HG03439 (cell line): ENCODE data around the gene TKFC.
A peak's percentile ranks its signal among the peaks of the same experiment; 100 is the strongest.
"Not testable (repeated sequence)": the region's sequence is repeated elsewhere in the genome, so short reads cannot be mapped to it uniquely, and the experiment has no call there.

Experiments used
- ATAC-seq: cut with Tn5 transposase; IDR thresholded peaks from one replicate; pipeline ENCODE4 v1.9.1; 2021; ENCODE audit warnings: mild to moderate bottlenecking, moderate library complexity; ENCODE audit not compliant: unreplicated experiment

The TKFC gene

DNA sequence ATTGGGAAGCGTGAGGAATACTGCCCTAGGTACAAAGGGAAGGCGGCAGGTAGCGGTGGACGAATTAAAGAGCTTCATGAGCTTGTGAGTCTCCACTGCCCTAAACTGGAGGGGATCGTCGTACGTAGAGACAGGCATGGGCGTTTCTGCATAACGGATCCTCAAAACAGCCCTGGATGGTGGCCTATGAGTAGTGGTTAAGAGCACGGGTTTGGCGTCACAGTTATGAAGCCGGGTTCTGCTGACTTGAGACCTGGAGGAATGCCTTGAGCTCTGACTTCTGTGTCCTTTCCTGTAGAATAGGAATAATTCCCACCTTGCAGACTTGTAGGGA is 29.5 kb downstream of the TKFC start:
- ATAC-seq = peak; percentile 0

DNA sequence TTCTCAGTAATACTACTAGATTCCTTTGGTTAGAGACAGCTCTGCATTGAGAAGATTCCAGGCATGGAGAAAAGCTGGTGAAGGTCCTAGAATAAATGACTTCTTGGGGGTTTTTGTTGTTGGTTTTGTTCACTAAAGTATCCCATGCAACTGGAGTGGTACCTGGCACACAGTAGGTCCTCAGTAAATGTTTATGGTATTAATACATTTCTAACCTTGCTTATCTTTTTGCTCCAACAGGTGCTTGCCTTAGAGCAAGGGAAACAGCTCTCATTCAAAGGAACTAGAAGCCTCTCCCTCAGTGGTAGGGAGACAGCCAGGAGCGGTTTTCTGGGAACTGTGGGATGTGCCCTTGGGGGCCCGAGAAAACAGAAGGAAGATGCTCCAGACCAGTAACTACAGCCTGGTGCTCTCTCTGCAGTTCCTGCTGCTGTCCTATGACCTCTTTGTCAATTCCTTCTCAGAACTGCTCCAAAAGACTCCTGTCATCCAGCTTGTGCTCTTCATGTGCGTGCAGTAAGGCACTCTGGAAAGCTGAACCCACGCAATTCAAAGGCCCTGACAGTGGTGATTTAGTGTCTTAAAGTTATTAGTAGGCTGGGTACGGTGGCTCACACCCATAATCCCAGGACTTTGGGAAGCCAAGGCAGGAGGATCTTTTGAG is 31.1 kb downstream of the TKFC start:
- ATAC-seq = no peak

DNA sequence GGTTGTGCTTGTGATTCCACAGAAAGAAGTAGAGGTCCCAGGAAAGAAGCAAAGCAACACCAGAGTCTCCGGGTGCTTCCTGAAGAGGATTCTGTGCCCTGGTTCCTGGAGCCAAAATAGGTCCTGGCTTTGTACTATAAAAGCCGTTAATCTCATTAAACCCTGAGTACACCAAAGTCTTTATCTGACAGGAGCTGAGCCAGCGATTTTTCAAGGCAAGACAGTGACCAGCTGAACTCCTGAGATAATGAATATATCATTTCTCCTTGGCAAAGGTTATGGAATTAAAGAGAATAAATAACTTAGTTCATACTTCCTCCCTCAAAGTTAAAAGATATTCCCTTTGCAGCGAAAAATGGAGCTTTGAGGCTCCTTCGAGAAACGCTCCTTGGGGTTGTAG is 34.4 kb downstream of the TKFC start:
- no peak for ATAC-seq

DNA sequence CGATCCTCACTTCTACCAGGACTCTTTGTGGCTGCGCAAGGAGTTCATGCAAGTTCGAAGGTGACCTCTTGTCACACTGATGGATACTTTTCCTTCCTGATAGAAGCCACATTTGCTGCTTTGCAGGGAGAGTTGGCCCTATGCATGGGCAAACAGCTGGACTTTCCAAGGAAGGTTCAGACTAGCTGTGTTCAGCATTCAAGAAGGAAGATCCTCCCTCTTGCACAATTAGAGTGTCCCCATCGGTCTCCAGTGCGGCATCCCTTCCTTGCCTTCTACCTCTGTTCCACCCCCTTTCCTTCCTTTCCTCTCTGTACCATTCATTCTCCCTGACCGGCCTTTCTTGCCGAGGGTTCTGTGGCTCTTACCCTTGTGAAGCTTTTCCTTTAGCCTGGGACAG is 35.6 kb downstream of the TKFC start:
- ATAC-seq = no peak

DNA sequence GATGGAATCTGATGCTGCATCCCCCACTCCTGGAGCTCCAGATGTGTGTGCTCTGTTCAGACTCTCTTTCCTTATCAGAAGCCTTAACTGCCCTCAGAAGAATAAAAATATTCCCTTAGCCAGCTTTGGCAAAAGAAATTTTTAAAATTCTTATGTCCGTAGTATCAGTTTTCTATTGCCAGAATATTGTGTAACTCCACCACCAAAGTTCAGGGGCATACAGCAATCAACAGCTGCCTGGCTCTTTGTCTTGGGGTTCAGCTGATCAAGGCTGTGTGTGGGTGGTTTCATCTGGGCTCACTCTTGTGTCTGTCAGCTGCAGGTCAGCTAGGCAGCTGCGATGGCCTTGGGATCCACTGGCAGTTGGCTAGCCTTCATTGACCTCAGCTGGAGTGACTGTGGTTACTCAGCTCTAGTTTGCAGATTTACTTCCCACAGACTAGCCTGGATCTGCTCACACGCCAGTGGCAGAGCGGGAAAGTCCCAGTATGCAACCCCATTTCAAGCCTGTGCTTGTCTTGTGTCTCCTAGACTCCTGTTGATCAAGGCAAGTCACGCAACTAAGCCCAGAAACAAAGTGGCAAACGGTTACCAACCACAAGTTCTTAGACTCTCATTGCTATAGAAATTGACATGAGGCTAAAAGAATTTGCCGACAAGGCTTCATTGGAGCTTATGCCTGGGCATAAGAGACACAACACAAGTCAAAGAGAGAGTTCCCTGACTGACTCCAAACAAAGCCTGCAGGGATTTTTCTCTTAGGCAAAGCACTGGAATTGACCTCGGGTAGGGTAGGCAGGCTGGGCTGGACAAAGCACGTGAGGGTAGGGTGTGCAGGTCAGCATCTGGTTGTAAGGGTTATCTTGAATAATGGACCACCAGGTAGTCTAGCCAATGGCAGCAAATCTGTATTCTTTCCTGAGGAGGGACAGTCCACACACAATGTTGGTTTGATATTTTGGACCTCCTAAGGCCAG is 36.6 kb downstream of the TKFC start:
- ATAC-seq = no peak

DNA sequence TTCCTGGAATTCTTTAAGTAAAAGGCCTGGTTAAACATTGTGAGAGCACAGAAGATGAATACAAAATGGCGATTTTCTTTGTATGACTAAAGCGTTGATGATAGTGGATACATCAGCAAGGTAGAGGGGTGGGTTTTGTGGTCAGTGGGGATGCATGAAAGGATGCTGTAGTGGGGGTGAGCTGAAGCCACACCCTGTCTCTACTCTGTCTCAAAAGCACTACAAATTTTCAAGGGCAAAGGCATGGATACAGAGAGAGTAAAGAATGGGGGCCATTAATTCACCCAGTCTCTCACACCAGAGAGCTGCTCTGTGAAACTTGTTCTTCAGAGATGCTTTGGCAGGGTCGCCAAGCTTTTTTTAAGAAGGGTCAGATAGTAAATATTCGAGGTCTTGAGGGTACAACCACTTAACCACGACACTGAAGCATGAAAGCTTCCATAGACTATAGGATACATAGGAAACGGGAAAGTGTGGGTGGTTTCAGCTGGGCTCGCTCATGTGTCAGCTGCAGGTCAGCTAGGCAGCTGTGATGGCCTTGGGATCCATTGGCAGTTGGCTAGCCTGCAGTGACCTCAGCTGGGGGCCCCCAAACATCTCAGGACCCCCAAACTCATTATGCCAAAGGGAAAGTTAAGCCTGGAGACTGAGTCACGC is 37.4 kb downstream of the TKFC start:
- no peak for ATAC-seq

DNA sequence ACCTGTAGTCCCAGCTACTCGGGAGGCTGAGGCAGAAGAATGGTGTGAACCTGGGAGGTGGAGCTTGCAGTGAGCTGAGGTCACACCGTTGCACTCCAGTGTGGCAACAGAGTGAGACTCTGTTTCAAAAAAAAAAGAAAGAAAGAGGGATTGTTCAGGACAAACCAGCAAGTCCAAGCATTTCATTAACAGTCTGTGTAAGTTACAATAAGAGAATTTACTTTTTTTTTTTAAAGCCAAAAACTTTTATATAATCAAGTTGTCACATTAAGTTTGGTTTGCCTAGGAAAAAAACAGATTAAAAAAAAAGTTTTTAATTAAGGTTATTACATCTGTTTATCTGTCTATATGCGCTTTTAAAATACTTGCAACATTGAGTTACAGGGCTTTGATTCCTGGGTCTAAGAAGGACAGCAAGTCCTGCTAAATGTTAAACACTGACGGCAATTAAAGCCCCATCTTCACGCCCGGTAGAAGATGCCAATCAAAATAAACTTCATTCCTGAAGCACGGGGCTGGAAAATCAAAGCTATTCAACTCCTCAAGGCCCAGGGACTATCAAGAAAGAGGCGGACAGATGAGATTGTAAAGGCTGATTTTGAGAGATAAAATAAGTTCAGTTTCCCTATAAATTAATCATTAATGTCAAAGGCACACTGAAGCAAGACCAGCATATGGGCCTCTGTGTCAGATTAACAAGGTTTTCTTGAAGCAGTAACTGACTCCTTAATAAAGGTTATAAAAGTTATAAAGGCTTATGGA is 39.8 kb downstream of the TKFC start:
- no peak for ATAC-seq

DNA sequence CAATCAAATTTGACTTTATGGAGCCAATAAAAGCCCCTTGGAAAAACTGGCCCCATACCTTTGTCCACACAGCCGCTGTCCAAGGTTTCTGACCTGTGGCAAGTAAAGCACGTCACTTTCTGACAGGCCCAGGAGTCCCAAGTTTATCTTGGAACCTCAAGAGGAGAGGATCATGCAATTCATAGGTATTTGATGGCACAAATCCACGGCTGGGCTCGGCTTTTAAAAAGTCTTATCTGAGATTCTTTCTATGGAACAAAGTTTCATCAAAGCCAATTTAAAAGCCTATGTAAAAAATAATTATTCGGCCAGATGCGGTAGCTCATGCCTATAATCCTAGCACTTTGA is 42.7 kb downstream of the TKFC start:
- ATAC-seq = no peak

DNA sequence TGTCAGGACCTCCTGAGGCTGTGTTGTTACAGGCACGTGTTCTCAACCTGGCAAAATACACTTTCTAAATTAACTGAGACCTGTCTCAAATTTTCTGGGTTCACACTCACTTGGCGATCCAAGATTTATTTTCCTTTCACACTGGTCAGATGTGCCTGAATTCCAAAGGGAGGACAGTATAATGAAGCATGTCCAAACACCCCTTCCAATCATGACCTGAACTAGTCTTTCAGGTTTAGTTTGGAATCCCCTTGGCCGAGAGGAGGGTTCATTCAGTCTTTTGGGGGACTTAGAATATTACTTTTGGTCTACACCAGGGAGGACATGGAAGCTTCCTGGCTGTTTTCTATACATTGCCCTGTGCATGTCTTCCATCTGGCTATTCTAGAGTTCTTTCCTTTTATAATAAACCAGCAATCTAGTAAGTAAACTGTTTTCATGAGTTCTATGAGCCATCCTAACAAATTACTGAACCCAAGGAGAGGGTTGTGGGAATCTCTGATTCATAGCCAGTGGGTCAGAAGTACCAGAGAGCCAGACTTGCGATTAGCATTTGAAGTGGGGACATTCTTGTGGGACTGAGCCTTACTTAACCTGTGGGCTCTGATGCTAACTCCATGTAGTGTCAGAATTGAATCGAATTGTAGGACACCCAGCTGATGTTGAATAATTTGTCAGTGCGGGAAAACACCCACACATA is 44.6 kb downstream of the TKFC start:
- no peak for ATAC-seq

DNA sequence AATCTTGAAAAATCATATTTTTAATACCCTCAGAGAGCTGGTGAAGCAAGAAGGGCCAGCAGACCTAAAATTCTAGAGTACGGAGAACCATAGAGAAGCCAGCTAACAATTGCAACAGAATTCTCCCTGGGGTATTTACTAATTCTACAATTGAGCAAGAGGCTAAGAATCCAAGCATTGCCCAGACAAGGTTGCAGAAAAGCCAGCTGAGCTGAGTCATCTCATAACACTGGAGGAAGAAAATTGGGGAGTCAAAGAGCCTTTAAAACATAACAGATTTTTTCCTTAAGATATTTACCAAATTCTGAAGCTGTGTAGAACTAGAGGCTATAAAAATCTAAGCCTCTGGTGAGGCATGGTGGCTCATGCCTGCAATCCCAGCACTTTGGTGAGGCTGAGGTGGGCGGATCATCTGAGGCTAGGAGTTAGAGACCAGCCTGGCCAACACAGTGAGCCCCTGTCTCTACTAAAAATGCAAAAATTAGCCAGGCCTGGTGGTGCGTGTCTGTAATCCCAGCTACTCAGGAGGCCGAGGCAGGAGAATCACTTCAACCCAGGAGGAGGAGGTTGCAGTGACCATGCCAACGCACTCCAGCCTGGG is 45.8 kb downstream of the TKFC start:
- ATAC-seq = no peak

DNA sequence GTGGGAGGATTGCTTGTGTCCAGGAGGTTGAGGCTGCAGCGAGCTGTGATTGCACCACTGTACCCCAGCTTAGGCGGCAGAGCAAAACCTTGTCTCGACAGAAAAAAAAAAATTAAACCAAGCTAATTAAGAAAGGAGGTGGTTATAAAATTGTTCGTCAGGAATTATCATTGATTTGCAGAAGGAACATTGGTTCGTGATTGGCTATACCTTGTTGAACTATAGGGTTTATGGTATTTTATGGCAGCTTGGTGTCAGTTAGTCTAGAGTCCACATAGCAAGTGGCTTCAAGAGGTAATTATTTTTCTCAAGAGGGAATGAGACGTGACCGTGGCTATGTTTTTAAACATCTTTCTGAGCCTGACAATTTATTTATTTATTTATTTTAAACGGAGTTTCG is 47.9 kb downstream of the TKFC start:
- no peak for ATAC-seq

DNA sequence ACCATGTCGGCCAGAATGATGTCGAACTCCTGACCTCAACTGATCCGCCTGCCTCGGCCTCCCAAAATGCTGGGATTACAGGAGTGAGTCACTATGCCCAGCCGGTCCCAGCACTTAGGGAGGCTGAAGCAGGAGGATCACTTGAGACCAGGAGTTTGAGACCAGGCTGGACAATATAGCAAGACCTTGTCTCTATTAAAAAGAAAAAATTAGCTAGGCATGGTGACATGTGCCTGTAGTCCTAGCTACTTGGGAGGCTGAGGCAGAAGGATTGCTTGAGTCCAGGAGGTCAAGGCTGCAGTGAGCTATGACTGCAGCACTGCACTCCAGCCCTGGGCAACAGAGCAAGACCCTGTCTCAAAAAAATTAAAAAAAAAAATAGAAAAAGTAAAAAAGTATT is 50.8 kb downstream of the TKFC start:
- ATAC-seq = not testable (repeated sequence)

DNA sequence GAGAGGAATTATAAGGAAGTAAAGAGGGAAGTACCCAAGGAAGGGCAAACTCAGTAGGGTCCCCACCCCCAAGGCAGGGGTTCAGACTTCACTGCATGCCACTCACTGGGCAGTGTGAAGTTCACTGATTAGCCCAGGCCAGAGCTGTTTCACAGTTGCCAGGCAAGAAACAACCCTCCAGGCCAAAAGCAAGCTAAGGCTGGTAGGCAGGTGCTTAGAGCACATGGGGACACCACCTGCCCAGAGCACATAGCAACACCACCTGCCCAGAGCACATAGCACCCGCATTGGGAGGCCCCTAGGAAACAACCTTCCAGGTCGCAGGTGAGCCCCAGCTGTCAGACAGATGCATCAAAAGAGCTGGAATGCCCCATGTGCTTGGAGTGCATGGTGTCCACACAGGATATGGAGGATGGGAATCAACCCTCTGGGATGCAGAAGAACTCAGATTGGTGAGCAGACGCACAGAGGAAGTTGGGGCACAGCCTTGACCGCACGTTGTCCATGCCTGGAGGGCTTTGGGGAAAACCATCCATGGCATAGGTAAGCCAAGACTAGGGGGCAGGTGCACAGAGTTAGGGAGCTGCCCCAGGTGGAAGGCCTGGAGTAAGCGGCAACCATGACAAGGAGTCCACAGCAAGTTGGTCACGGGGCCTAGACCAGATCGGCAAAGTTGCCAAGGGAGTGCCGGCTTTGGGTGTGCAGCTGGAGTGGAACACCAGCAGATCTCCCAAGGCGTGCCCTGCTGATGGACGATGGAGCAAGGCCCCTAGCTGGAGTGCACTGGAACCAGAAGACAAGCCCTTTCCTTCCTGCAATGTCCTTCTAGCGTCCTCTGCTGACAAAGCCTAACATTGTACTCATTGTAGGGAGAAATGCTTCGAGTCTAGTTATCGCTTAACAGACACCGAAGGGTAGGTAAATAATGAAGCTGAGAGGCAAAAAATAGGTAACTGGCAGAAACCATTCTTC is 51.5 kb downstream of the TKFC start:
- ATAC-seq = no peak

DNA sequence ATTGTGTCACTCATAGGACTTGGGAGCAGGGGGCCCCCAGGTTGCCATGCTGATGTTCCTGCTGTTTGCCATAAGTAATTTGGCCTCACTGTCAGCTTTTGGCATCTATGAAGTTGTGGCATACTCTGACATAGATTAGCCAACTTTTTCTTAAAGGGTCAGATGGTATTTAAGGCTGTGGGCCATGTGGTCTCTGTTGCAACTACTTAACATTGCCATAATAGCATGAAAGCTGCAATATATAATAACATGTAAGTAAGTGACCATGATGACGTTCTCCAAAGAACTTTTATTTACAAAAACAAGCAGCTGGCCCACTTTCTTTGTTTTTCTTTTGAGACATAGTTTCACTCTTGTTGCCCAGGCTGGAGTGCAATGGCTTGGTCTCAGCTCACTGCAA is 57.1 kb downstream of the TKFC start:
- no peak for ATAC-seq

DNA sequence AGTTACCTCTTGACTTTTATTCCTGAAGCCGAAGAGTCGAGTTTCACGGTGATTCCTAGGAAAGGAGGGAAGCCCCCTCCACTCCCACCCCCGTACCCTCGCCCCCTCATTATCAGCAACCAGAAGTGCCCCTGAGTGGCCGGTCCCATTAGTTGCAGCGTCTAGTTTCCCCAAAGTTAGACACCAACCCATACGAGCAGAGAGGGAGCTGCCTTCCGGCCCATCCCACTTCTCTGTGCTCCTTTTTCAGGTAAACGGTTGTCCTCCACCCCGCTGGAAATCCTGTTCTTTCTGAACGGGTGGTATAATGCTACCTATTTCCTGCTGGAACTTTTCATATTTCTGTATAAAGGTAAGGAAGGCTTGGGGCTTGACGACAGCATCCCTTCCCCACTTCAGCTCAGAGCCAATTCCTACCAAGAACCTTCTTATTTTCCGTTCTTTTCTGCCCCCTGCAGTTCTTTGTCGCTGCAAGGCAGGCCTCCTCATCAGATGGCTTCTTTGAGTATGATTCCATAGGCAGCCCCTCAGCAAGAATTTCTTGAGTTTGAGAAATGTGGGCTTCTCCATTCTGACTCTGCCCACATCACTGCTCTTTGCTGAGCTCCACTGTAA is 60.1 kb downstream of the TKFC start:
- no peak for ATAC-seq
